Fibroblast of villous mesenchyme (primary cell): ENCODE results near the gene DCST1. TPM values are rescaled to one million over a fixed set of nuclear protein-coding genes. Genes with fewer than 3 reads are reported as not detected.
A peak's percentile ranks its signal among the peaks of the same experiment; 100 is the strongest.

ENCODE experiments used
- DNase-seq: peaks from one replicate; pipeline ENCODE4 v3.0.0-alpha.2; 2010; ENCODE audit warnings: low read depth
- H3K4me3 ChIP-seq: 2 replicates; pipeline ENCODE4 v1.5.1; 2011; ENCODE audit warnings: low read depth, mild to moderate bottlenecking, low read length
- total RNA-seq: library from RNA; depleted of rRNA; stranded (reverse); fragments of >200 nt; gene quantifications from 2 replicates; pipeline ENCODE4 v1.2.3, GENCODE V29; 2012
- TF ChIP-seq, protein P1 (sequence below): IDR thresholded peaks from 2 replicates; pipeline ENCODE4 v1.5.1; 2012; ENCODE audit warnings: low read depth, mild to moderate bottlenecking, low read length; ENCODE audit not compliant: insufficient read depth

Gene DCST1
- total RNA-seq, 1 donor, result not detected

DNA sequence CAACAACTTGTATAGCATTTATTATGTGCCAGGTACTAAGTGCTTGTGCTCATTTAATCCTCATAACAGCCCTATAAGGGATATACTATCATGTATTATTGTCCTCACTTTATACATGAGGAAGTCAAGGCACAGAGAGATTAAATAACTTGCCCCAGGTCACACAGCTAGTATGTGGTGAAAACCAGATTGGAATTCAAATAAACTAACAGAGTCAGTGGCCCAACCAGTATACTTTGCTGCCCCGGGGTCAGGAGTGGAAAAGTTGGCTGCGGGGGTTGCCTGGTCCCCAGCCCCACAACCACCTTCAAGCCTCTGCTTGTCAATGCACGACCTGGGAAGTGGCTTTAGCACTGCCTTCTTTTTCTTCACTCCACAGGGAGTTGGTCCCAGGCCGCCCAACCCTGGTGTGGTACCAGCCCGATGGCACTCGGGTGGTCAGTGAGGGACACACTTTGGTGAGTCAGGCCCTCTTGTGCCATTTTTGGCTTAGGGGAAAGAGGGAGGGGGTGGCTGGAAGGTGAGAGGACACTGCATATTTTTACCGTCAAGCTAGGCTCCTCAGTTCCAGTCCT lies 20.0 kb downstream of the DCST1 start:
- DNase-seq, result no peak
- no peak overlapping the region for H3K4me3 ChIP-seq
- TF ChIP-seq, protein P1, sequence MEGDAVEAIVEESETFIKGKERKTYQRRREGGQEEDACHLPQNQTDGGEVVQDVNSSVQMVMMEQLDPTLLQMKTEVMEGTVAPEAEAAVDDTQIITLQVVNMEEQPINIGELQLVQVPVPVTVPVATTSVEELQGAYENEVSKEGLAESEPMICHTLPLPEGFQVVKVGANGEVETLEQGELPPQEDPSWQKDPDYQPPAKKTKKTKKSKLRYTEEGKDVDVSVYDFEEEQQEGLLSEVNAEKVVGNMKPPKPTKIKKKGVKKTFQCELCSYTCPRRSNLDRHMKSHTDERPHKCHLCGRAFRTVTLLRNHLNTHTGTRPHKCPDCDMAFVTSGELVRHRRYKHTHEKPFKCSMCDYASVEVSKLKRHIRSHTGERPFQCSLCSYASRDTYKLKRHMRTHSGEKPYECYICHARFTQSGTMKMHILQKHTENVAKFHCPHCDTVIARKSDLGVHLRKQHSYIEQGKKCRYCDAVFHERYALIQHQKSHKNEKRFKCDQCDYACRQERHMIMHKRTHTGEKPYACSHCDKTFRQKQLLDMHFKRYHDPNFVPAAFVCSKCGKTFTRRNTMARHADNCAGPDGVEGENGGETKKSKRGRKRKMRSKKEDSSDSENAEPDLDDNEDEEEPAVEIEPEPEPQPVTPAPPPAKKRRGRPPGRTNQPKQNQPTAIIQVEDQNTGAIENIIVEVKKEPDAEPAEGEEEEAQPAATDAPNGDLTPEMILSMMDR, result no peak

DNA sequence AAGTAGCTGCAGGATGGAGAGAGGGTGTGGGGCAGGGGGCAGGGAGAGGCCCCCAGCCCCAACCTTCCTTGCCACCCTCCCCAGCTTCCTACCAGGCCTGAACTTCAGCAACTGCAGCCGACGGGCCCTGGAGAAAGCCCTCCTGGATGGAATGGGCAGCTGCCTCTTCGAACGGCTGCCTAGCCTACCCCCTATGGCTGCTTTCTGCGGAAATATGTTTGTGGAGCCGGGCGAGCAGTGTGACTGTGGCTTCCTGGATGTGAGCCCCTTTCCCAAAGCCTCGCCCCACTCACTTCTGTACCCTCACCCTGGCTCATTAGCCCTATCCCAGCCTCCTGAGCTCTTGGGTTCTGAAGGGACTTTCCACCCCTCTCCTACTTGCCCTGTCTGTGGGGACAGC lies 23.5 kb downstream of the DCST1 start:
- TF ChIP-seq, protein P1, result no peak
- H3K4me3 ChIP-seq, result no peak overlapping the region
- DNase-seq, result no peak

DNA sequence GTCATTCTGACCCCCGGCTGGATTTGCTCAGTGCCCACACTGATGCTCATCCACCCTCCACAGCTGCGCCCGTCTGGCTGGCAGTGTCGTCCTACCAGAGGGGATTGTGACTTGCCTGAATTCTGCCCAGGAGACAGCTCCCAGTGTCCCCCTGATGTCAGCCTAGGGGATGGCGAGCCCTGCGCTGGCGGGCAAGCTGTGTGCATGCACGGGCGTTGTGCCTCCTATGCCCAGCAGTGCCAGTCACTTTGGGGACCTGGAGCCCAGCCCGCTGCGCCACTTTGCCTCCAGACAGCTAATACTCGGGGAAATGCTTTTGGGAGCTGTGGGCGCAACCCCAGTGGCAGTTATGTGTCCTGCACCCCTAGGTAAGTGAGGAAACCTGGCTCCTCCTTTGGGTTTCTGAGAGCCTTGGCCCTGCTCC lies 24.2 kb downstream of the DCST1 start:
- no peak for DNase-seq
- TF ChIP-seq, protein P1, result peak; percentile 12
- H3K4me3 ChIP-seq, result no peak overlapping the region

DNA sequence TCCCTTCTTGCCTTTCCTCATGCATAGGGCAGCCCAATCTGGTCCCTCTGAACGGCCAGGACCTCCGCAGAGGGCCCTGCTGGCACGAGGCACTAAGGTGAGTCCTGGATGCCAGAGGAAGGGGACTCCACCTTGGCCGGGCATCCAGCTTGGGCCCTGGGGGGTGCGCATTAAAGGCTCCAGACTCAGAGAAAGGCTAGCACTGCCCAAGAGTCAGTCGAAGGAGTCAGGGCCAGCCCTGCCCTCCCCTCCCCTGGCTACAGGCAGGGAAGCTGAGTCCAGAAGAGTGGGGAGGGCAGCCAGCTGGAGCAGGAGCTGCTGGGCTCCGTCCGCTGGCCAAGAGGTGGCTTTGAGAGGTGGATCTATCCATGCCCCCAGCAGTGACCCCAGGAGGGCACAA lies 27.1 kb downstream of the DCST1 start:
- no peak for DNase-seq
- TF ChIP-seq, protein P1, result no peak
- H3K4me3 ChIP-seq, result no peak overlapping the region

DNA sequence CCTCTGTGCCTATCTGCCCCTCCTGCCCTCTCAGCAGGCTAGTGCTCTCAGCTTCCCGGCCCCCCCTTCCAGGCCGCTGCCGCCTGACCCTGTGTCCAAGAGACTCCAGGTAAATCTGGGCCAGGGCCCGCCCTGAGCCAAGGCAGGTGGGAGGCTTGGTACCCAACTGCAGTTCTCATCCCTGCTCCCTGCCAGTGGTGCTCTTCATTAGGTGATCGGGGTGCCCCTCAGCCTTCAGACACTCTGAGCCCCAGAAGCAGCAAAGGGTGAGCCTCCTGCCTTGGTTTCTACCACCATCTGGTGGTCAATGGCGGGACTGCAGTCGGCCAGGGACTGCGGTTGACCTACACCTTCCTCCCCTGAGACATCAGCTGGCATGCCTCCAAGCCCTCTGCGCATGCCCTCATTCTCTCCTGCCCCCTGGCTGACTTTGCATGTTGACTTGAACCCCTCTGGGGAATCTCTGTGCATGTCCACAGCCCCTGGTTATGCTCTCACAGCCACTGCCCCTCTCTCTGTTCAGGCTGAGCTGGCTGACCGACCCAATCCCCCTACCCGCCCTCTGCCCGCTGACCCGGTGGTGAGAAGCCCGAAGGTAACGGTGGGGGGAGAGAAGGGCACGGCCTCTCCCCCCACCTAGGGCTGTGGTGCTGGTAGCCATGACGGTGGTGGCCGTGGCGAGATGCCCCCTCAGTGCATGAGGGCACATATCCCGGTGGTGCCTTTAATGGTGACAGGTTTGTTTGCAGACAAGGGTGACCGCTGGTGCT lies 27.9 kb downstream of the DCST1 start:
- H3K4me3 ChIP-seq, result no peak overlapping the region
- TF ChIP-seq, protein P1, result peak; percentile 99
- peak; percentile 73 for DNase-seq

DNA sequence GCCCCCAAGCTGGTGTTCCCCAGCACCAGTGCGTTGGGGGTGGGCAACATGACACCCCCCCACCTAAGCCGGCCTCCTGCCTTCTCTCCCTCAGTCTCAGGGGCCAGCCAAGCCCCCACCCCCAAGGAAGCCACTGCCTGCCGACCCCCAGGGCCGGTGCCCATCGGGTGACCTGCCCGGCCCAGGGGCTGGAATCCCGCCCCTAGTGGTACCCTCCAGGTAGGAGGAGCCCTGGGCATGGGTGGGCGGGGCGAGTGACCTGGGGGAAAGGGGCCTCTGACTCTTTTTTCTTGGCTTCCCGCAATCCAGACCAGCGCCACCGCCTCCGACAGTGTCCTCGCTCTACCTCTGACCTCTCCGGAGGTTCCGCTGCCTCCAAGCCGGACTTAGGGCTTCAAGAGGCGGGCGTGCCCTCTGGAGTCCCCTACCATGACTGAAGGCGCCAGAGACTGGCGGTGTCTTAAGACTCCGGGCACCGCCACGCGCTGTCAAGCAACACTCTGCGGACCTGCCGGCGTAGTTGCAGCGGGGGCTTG lies 28.6 kb downstream of the DCST1 start:
- TF ChIP-seq, protein P1, result no peak
- no peak overlapping the region for H3K4me3 ChIP-seq
- DNase-seq, result no peak
